ENCODE measurements around the gene TTC34.
"Not testable (repeated sequence)": the region's sequence is repeated elsewhere in the genome, so short reads cannot be mapped to it uniquely, and the experiment has no call there.

Gene TTC34

DNA sequence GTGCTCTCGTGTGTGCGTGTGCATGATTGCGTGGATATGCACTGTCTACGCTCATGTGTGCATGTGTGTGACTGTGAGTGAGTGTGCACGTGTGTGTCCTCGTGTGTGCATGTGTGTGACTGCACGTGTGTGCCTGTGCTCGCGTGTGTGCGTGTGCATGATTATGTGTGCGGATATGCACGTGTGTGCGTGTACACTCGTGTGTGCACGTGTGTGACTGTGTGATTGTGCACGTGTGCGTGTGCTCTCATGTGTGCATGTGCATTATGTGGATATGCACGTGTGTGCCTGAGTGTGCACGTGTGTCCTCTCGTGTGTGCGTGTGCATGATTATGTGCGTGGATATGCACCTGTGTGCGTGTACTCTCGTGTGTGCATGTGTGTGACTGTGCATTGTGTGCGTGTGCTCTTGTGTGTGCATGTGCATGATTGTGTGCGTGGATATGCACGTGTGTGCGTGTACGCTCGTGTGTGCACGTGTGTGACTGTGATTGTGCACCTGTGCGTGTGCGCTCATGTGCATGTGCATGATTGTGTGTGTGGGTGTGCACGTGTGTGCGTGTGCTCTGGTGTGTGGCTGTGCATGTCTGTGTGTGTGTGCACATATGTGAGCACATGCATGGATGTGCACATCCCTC, 170.9 kb downstream of the TTC34 start:
- no peak overlapping the region for H3K4me3 Mint-ChIP-seq
- no peak overlapping the region for H3K27ac Mint-ChIP-seq
- peaks cover 28% of the 10 kb centered on the region for H3K27me3 Mint-ChIP-seq

DNA sequence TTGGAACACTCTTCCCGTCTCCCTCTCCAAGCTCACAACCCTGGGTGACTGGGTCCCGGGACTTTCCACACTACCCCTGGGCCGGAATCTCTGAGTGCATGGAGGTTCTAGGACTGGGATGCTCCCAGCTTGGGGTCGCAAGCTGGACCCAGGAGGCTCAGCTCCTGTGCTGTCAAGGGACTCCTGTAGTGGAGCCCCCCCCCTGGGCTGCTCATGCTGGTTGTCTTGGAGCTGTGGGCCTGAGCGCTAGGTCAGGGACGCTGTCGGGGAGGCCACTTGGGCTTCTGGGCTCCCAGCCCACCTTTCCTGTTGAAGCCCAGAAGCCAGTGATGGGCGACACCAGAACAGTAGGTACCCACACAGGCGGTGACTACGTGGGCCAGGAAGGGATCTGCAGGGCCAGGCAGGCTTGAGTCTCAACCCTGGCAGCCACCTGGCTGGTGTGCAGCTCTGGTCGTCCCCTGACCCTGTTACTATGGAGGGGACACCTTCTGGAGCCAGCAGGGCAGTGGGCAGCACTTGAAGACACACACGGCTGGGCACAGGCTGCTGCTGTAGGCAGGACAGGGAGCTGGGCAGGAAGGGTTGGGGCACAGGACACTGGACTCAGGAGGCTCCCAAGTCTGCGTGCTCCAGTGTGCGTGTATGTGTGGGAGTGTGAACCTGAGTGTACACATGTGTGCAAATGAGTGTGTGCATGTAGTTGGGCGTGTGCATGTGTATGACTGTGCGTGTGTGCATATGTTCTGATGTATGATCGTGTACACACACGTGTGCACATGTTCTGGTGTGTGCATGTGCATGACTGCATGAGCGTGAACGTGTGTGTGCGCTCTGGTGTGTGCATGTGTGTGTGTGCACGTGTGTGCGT, 171.6 kb downstream of the TTC34 start:
- Mint-ChIP-seq H3K27ac (no peak overlapping the region), H3K36me3 (no peaks in the 10 kb centered on the region), H3K27me3 (peaks cover 32% of the 10 kb centered on the region), H3K4me1 (no peaks in the 10 kb centered on the region), H3K4me3 (no peak overlapping the region), H3K9me3 (no peaks in the 10 kb centered on the region)
- ATAC-seq (ENCODE audit: low read depth) (no peak), DNase-seq (ENCODE audit: low spot score in 2 of 2) (no peak)

More for the DNA sequence above, 170.9 kb downstream of the TTC34 start:
- Mint-ChIP-seq H3K9me3 (no peaks in the 10 kb centered on the region), H3K4me1 (no peaks in the 10 kb centered on the region), H3K36me3 (no peaks in the 10 kb centered on the region)
- no peak for ATAC-seq (ENCODE audit: low read depth)
- no peak for DNase-seq (ENCODE audit: low spot score in 2 of 2)

DNA sequence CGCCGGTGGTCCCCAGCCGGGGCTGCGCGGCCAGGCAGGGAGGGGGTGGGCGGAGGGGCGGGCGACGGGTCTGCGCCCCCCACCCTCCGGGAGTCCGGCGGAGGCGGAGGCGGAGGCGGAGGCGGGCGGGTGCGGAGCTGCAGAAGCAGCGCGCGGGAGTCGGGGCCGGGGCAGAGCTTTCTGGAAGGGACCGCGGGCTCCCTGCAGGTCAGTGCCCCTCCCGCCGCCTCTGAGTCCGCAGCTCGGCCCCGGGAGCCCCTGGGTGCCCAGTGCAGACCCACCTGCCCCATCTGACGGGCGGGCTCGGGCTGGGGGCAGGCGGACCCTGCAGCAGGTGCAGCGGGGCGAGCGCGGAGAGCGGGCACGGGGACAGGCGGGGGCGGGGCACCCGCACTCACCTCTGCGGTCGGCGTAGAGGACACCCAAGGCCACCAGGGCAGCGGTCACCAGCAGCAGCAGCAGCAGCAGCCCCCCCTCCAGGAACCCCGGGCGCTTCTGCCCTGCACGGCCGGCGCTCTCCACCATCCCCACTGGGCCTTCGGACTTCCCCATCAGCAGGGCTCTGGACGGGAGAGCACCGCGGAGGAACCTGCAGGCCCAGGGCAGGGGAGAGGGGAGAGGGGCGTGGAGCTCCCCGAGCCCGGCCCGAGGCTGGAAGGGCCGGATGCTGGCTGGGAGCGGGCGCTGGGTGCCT, 172.4 kb downstream of the TTC34 start:
- Mint-ChIP-seq H3K4me3 (no peak overlapping the region), H3K4me1 (no peaks in the 10 kb centered on the region), H3K27ac (no peak overlapping the region), H3K36me3 (no peaks in the 10 kb centered on the region), H3K9me3 (no peaks in the 10 kb centered on the region), H3K27me3 (peaks cover 34% of the 10 kb centered on the region)
- no peak for DNase-seq (ENCODE audit: low spot score in 2 of 2)
- ATAC-seq (ENCODE audit: low read depth): no peak

GRCh38 chr1:2628191-2628932, 173.1 kb downstream of the TTC34 start:
- peaks cover 34% of the 10 kb centered on the region for H3K27me3 Mint-ChIP-seq
- H3K4me3 Mint-ChIP-seq: no peak overlapping the region
- ATAC-seq (ENCODE audit: low read depth) (no peak), DNase-seq (ENCODE audit: low spot score in 2 of 2) (no peak)
- no peaks in the 10 kb centered on the region for H3K9me3 Mint-ChIP-seq
- no peak overlapping the region for H3K27ac Mint-ChIP-seq
- no peaks in the 10 kb centered on the region for H3K36me3 Mint-ChIP-seq
- H3K4me1 Mint-ChIP-seq: no peaks in the 10 kb centered on the region

DNA sequence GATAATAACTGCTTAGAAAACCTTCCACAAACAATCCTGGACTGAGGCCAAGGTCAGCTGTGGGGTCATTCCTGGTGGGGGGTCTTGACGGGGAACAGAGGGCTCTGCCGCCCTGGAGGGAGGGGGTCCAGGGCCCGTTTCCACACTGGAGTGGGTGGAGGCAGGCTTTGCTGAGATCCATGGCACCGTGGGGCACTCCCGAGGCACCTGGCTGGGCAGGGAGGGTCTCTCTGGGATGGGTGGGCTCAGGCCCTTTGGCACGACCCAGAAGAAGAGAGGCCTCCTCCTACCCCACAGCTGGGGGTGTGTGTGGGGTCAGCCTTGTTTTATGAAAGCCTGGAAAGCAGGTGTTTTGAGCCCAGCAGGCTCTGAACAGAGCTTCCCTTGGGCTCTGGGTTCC, 173.7 kb downstream of the TTC34 start:
- H3K36me3 Mint-ChIP-seq: no peaks in the 10 kb centered on the region
- no peaks in the 10 kb centered on the region for H3K4me1 Mint-ChIP-seq
- DNase-seq (ENCODE audit: low spot score in 2 of 2) (no peak), ATAC-seq (ENCODE audit: low read depth) (no peak)
- no peak overlapping the region for H3K27ac Mint-ChIP-seq
- H3K9me3 Mint-ChIP-seq: no peaks in the 10 kb centered on the region
- no peak overlapping the region for H3K4me3 Mint-ChIP-seq
- peaks cover 32% of the 10 kb centered on the region for H3K27me3 Mint-ChIP-seq

GRCh38 chr1:2625748-2626147, 175.7 kb downstream of the TTC34 start:
- H3K9me3 Mint-ChIP-seq; H3K27ac Mint-ChIP-seq; DNase-seq (ENCODE audit: low spot score in 2 of 2); ATAC-seq (ENCODE audit: low read depth); H3K36me3 Mint-ChIP-seq; H3K4me3 Mint-ChIP-seq; H3K4me1 Mint-ChIP-seq: not testable (repeated sequence)
- H3K27me3 Mint-ChIP-seq: peaks cover 28% of the 10 kb centered on the region

- DNase-seq (ENCODE audit: low spot score in 2 of 2) (no peak), ATAC-seq (ENCODE audit: low read depth) (no peak)
- Mint-ChIP-seq H3K27ac (no peak overlapping the region), H3K36me3 (no peaks in the 10 kb centered on the region), H3K9me3 (peaks cover 3% of the 10 kb centered on the region), H3K4me3 (no peak overlapping the region), H3K4me1 (no peaks in the 10 kb centered on the region), H3K27me3 (peaks cover 26% of the 10 kb centered on the region)
These were observed 176.2 kb downstream of the TTC34 start for GRCh38 chr1:2625311-2625710.

GRCh38 chr1:2624735-2625300, 176.7 kb downstream of the TTC34 start:
- peaks cover 5% of the 10 kb centered on the region for H3K9me3 Mint-ChIP-seq
- peaks cover 2% of the 10 kb centered on the region for H3K36me3 Mint-ChIP-seq
- no peaks in the 10 kb centered on the region for H3K4me1 Mint-ChIP-seq
- peaks cover 28% of the 10 kb centered on the region for H3K27me3 Mint-ChIP-seq
- ATAC-seq (ENCODE audit: low read depth): no peak
- no peak overlapping the region for H3K4me3 Mint-ChIP-seq
- no peak for DNase-seq (ENCODE audit: low spot score in 2 of 2)
- H3K27ac Mint-ChIP-seq: no peak overlapping the region

GRCh38 chr1:2623571-2624337, 177.7 kb downstream of the TTC34 start:
- Mint-ChIP-seq H3K4me1 (no peaks in the 10 kb centered on the region), H3K36me3 (peaks cover 4% of the 10 kb centered on the region), H3K9me3 (peaks cover 8% of the 10 kb centered on the region), H3K27ac (no peak overlapping the region), H3K4me3 (no peak overlapping the region), H3K27me3 (peaks cover 32% of the 10 kb centered on the region)
- DNase-seq (ENCODE audit: low spot score in 2 of 2) (no peak), ATAC-seq (ENCODE audit: low read depth) (no peak)

- no peak for DNase-seq (ENCODE audit: low spot score in 2 of 2)
- H3K4me1 Mint-ChIP-seq: no peaks in the 10 kb centered on the region
- H3K27me3 Mint-ChIP-seq: peaks cover 21% of the 10 kb centered on the region
- no peak overlapping the region for H3K27ac Mint-ChIP-seq
- H3K36me3 Mint-ChIP-seq: peaks cover 11% of the 10 kb centered on the region
- no peak for ATAC-seq (ENCODE audit: low read depth)
- peaks cover 16% of the 10 kb centered on the region for H3K9me3 Mint-ChIP-seq
- H3K4me3 Mint-ChIP-seq: no peak overlapping the region
These were observed 183.5 kb downstream of the TTC34 start for GRCh38 chr1:2617971-2618470.

GRCh38 chr1:2614145-2614544, 187.3 kb downstream of the TTC34 start:
- peaks cover 6% of the 10 kb centered on the region for H3K36me3 Mint-ChIP-seq
- H3K27me3 Mint-ChIP-seq: peaks cover 18% of the 10 kb centered on the region
- peaks cover 8% of the 10 kb centered on the region for H3K9me3 Mint-ChIP-seq
- no peak for ATAC-seq (ENCODE audit: low read depth)
- no peaks in the 10 kb centered on the region for H3K4me1 Mint-ChIP-seq
- H3K4me3 Mint-ChIP-seq: no peak overlapping the region
- DNase-seq (ENCODE audit: low spot score in 2 of 2): no peak
- H3K27ac Mint-ChIP-seq: no peak overlapping the region

DNA sequence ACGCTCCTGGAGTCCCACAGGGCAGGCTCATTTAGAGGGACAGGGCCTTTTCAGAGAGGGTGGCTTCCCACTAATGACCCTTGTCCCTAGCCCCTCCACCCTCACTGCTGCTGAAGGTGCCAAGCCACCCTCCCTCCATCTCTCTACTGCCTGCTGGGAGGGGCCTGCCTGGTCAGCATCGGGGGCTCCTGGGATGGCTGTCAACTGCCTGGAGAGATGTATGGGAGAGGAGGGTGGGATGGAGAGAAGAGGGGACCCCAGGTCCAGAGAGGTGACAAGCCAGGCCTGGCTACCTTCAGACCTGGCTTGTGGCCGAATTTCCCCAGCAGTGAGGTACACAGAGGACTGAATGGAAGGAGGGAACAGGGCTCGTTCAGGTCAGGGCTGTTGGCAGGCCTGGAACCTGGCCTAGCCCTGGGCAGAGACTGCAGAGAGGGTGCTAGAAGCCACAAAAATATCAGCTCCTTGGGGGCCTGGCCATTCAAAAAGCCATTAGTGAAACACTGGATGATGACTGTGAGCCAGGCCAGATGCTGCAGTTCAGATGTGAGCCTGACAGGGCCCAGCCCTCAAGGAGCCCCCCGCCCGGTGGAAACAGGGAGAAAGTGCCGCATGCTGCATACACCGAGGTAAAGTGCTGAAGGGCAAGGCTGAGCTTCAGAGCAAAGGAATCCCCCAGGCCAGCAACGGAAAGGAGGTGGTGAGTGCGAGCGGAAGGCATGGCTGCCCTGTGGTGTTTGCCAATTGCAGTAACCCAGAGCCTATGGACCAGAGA, 188.7 kb downstream of the TTC34 start:
- peaks cover 7% of the 10 kb centered on the region for H3K9me3 Mint-ChIP-seq
- H3K27me3 Mint-ChIP-seq: peaks cover 15% of the 10 kb centered on the region
- ATAC-seq (ENCODE audit: low read depth): no peak
- H3K4me1 Mint-ChIP-seq: no peaks in the 10 kb centered on the region
- peaks cover 5% of the 10 kb centered on the region for H3K36me3 Mint-ChIP-seq
- H3K27ac Mint-ChIP-seq: no peak overlapping the region
- no peak for DNase-seq (ENCODE audit: low spot score in 2 of 2)
- no peak overlapping the region for H3K4me3 Mint-ChIP-seq
